ENCODE data around the gene PRKCB.

The PRKCB gene

GRCh38 chr16:23821467-23821866 is 14.3 kb upstream of the PRKCB start:
- no peak overlapping the region for H3K4me2 ChIP-seq (ENCODE audit: low read depth, low read length, poor library complexity, severe bottlenecking)
- H3K9me3 ChIP-seq (ENCODE audit: insufficient read depth, low read depth, low read length) = no peaks in the 10 kb centered on the region
- H3K27me3 ChIP-seq (ENCODE audit: insufficient read depth, low read length, poor library complexity, severe bottlenecking) = no peaks in the 10 kb centered on the region
- no peak overlapping the region for H2AFZ ChIP-seq (ENCODE audit: low read length)
- H3K4me3 ChIP-seq (ENCODE audit: low read length, poor library complexity, severe bottlenecking) = no peak overlapping the region
- no peaks in the 10 kb centered on the region for H3K36me3 ChIP-seq (ENCODE audit: insufficient read depth, low read length)
- no peaks in the 10 kb centered on the region for H3K9me2 ChIP-seq (replicated peaks; ENCODE audit: low read depth, low read length)
- peaks cover 7% of the 10 kb centered on the region for H3K4me1 ChIP-seq (ENCODE audit: insufficient read depth, low read length, poor library complexity, severe bottlenecking)
- no peaks in the 10 kb centered on the region for H3F3A ChIP-seq (ENCODE audit: low read depth)
- H3K9ac ChIP-seq (ENCODE audit: low read depth, low read length, poor library complexity, severe bottlenecking) = no peak overlapping the region
- H3K79me2 ChIP-seq (ENCODE audit: insufficient read depth, low read length) = no peaks in the 10 kb centered on the region
- TF ChIP-seq CTCF (conservative IDR thresholded peaks at IDR 0.05; ENCODE audit: low read length) (no peak), EZH2phosphoT487 (IDR thresholded peaks at IDR 0.05; ENCODE audit: borderline replicate concordance) (no peak)
- H4K20me1 ChIP-seq (ENCODE audit: insufficient read depth, low read length, poor library complexity, severe bottlenecking) = no peaks in the 10 kb centered on the region

- H3F3A ChIP-seq (ENCODE audit: low read depth) = no peaks in the 10 kb centered on the region; the same call in 1 of the 2 replicates
- H3K9me2 ChIP-seq (replicated peaks; ENCODE audit: low read depth, low read length) = no peaks in the 10 kb centered on the region
- TF ChIP-seq CTCF (conservative IDR thresholded peaks at IDR 0.05; ENCODE audit: low read length) (no peak), EZH2phosphoT487 (IDR thresholded peaks at IDR 0.05; ENCODE audit: borderline replicate concordance) (no peak)
- no peaks in the 10 kb centered on the region for H4K20me1 ChIP-seq (ENCODE audit: insufficient read depth, low read length, poor library complexity, severe bottlenecking)
- H3K9ac ChIP-seq (ENCODE audit: low read depth, low read length, poor library complexity, severe bottlenecking) = no peak overlapping the region
- no peak overlapping the region for H3K4me2 ChIP-seq (ENCODE audit: low read depth, low read length, poor library complexity, severe bottlenecking)
- no peaks in the 10 kb centered on the region for H3K36me3 ChIP-seq (ENCODE audit: insufficient read depth, low read length)
- no peaks in the 10 kb centered on the region for H3K9me3 ChIP-seq (ENCODE audit: insufficient read depth, low read depth, low read length)
- H2AFZ ChIP-seq (ENCODE audit: low read length) = no peak overlapping the region
- H3K4me1 ChIP-seq (ENCODE audit: insufficient read depth, low read length, poor library complexity, severe bottlenecking) = peaks cover 13% of the 10 kb centered on the region
- H3K79me2 ChIP-seq (ENCODE audit: insufficient read depth, low read length) = no peaks in the 10 kb centered on the region
- H3K27me3 ChIP-seq (ENCODE audit: insufficient read depth, low read length, poor library complexity, severe bottlenecking) = no peaks in the 10 kb centered on the region
- H3K4me3 ChIP-seq (ENCODE audit: low read length, poor library complexity, severe bottlenecking) = no peak overlapping the region
These were observed 13.7 kb upstream of the PRKCB start for GRCh38 chr16:23821875-23822688.

- Histone ChIP-seq H3K9me3 (ENCODE audit: insufficient read depth, low read depth, low read length) (0 out of 2 replicates have a peak, but pooled peaks cover under 1% of the 10 kb centered on the region), H3K36me3 (ENCODE audit: insufficient read depth, low read length) (no peaks in the 10 kb centered on the region), H3K4me1 (ENCODE audit: insufficient read depth, low read length, poor library complexity, severe bottlenecking) (peaks cover 24% of the 10 kb centered on the region), H3K4me2 (ENCODE audit: low read depth, low read length, poor library complexity, severe bottlenecking) (no peak overlapping the region), H3K9ac (ENCODE audit: low read depth, low read length, poor library complexity, severe bottlenecking) (no peak overlapping the region), H3K27me3 (ENCODE audit: insufficient read depth, low read length, poor library complexity, severe bottlenecking) (no peaks in the 10 kb centered on the region), H3K9me2 (replicated peaks; ENCODE audit: low read depth, low read length) (no peaks in the 10 kb centered on the region), H3K4me3 (ENCODE audit: low read length, poor library complexity, severe bottlenecking) (no peak overlapping the region), H3F3A (ENCODE audit: low read depth) (no peaks in the 10 kb centered on the region; the same call in 1 of the 2 replicates), H2AFZ (ENCODE audit: low read length) (no peak overlapping the region), H4K20me1 (ENCODE audit: insufficient read depth, low read length, poor library complexity, severe bottlenecking) (no peaks in the 10 kb centered on the region), H3K79me2 (ENCODE audit: insufficient read depth, low read length) (no peaks in the 10 kb centered on the region)
- TF ChIP-seq CTCF (conservative IDR thresholded peaks at IDR 0.05; ENCODE audit: low read length) = no peak
- TF ChIP-seq EZH2phosphoT487 (IDR thresholded peaks at IDR 0.05; ENCODE audit: borderline replicate concordance) = no peak
These were observed 12.1 kb upstream of the PRKCB start for GRCh38 chr16:23823475-23824384.
